K562 (cell line): ENCODE results near the gene KRT8.

ENCODE experiments used
- ATF3 ChIP-seq, 2 experiments: fragments of 450-650 bp in 1 of 2; sonication (generic) in 1 of 2; formaldehyde crosslinking in 1 of 2; IDR thresholded peaks in 1 of 2; conservative IDR thresholded peaks in 1 of 2; 2 replicates each; pipeline versions ENCODE4 v1.6.1 to v1.8.1; 2016 to 2023; ENCODE audit warnings: mild to moderate bottlenecking in 2 of 2, moderate library complexity in 2 of 2, inconsistent platforms in 1 of 2, missing genetic modification reagents in 1 of 2
- CTCF ChIP-seq, 3 experiments: IDR thresholded peaks in 2 of 3; conservative IDR thresholded peaks in 1 of 3; 2 replicates each; pipeline ENCODE4 v1.5.1; 2011 to 2012; ENCODE audit warnings: low read length in 3 of 3, mild to moderate bottlenecking in 3 of 3, control low read depth in 2 of 3, improper control_type of control experiment in 1 of 3, inconsistent platforms in 1 of 3, low read depth in 1 of 3, mixed read lengths in 1 of 3, moderate library complexity in 1 of 3; ENCODE audit not compliant: insufficient read depth in 2 of 3
- EZH2 ChIP-seq: IDR thresholded peaks from 2 replicates; pipeline ENCODE4 v1.6.1; 2012; ENCODE audit warnings: low read depth, mild to moderate bottlenecking, inconsistent platforms, low read length, borderline replicate concordance
- LEF1 ChIP-seq: fragments of 450-650 bp; IDR thresholded peaks from 2 replicates; pipeline ENCODE4 v1.6.1; 2016; ENCODE audit warnings: mild to moderate bottlenecking
- NFYB ChIP-seq: IDR thresholded peaks from 2 replicates; pipeline ENCODE4 v1.6.1; 2011; ENCODE audit warnings: mild to moderate bottlenecking, moderate library complexity; ENCODE audit not compliant: insufficient read length; ENCODE audit errors: extremely low read depth
- POLR2A ChIP-seq: fragments of 450-650 bp; conservative IDR thresholded peaks from 2 replicates; pipeline ENCODE4 v1.6.1; 2016
- TCF7L2 ChIP-seq: fragments of 150-350 bp; IDR thresholded peaks from 2 replicates; pipeline ENCODE4 v1.6.1; 2016; ENCODE audit warnings: low read depth, mild to moderate bottlenecking, low read length, moderate library complexity
- YY1 ChIP-seq, 3 experiments: IDR thresholded peaks; 2 replicates each; pipeline ENCODE4 v1.6.1; 2011; ENCODE audit warnings: low read length in 2 of 3, mild to moderate bottlenecking in 2 of 3, moderate library complexity in 2 of 3, borderline replicate concordance in 1 of 3, control low read depth in 1 of 3, low read depth in 1 of 3; ENCODE audit not compliant: insufficient read depth in 3 of 3, insufficient replicate concordance in 2 of 3, control insufficient read depth in 1 of 3, insufficient read length in 1 of 3; ENCODE audit errors: extremely low read depth in 1 of 3

GRCh38 chr12:52915637-52916036 is 10.8 kb upstream of the KRT8 start:
- TF ChIP-seq YY1 (IDR thresholded peaks at IDR 0.05; ENCODE audit: borderline replicate concordance in 1 of 3, control insufficient read depth in 1 of 3, extremely low read depth in 1 of 3, insufficient read depth in 3 of 3, insufficient read length in 1 of 3, insufficient replicate concordance in 2 of 3, low read depth in 1 of 3, low read length in 2 of 3) (no peak), CTCF (IDR thresholded peaks at IDR 0.05 in 2 of 3, conservative IDR thresholded peaks at IDR 0.05 in 1 of 3; ENCODE audit: insufficient read depth in 2 of 3, low read depth in 1 of 3, low read length in 3 of 3) (no peak), EZH2 (no peak), TCF7L2 (no peak), LEF1 (no peak), NFYB (no peak), POLR2A (no peak), ATF3 (IDR thresholded peaks at IDR 0.05) (no peak), ATF3 (CRISPR knock-in tag; conservative IDR thresholded peaks at IDR 0.05) (no peak)
